Tibial nerve (tissue), 3 donors: Measurements from ENCODE around the gene FERMT3.

Experiments
- CTCF ChIP-seq, 5 experiments: fragments of 200-600 bp in 3 of 5; fragments of 450-650 bp in 2 of 5; sonication (generic) in 3 of 5; IDR thresholded peaks; one replicate each; pipeline ENCODE4 v1.5.1; 2016 to 2019; ENCODE audit warnings: antibody characterized with exemption in 5 of 5, mild to moderate bottlenecking in 3 of 5, moderate library complexity in 2 of 5
- POLR2A ChIP-seq, 2 donors: fragments of 450-650 bp; IDR thresholded peaks; one replicate each; pipeline ENCODE4 v1.6.1; 2017; ENCODE audit warnings: antibody characterized with exemption in 2 of 2, mild to moderate bottlenecking in 2 of 2, moderate library complexity in 2 of 2

GRCh38 chr11:64204080-64204440, 2.5 kb upstream of the FERMT3 start:
- TF ChIP-seq CTCF (IDR thresholded peaks at IDR 0.05), result no peak
- TF ChIP-seq POLR2A (IDR thresholded peaks at IDR 0.05), result no peak
